K562 (cell line): ENCODE results near the gene CALM3. TPM values are rescaled to one million over a fixed set of nuclear protein-coding genes. Genes with fewer than 3 reads are reported as not detected.

Source experiments
- MBD2 ChIP-seq: sonication (generic); IDR thresholded peaks from 2 replicates; pipeline ENCODE4 v1.6.1; 2016; ENCODE audit warnings: low read depth, borderline replicate concordance
- MTA2 ChIP-seq: fragments of 450-650 bp; IDR thresholded peaks from 2 replicates; pipeline ENCODE4 v1.6.1; 2016; ENCODE audit warnings: low read depth
- NRF1 ChIP-seq, 2 experiments: fragments of 450-650 bp; IDR thresholded peaks in 1 of 2; conservative IDR thresholded peaks in 1 of 2; 2 replicates each; pipeline ENCODE4 v1.6.1; 2014; ENCODE audit warnings: mild to moderate bottlenecking in 2 of 2
- ZBTB8A ChIP-seq: fragments of 450-650 bp; IDR thresholded peaks from 2 replicates; pipeline ENCODE4 v1.6.1; 2018; ENCODE audit warnings: mild to moderate bottlenecking, moderate library complexity; ENCODE audit not compliant: partially characterized antibody
- ZC3H4 ChIP-seq: sonication (generic); formaldehyde crosslinking; IDR thresholded peaks from 2 replicates; pipeline ENCODE4 v1.9.0; 2021; ENCODE audit warnings: missing genetic modification reagents, borderline replicate concordance
- ZNF174 ChIP-seq: fragments of 250-450 bp; sonication (Bioruptor Pico); IDR thresholded peaks from 2 replicates; pipeline ENCODE4 v1.4.0; 2020; ENCODE audit warnings: mild to moderate bottlenecking
- polyA plus RNA-seq, 8 experiments: library from polyadenylated mRNA; depleted of rRNA in 4 of 8; stranded (reverse) in 5 of 8; unstranded in 3 of 8; fragments of >200 nt; fragmentation: Nextera tagmentation in 2 of 8; fragmentation: Illumina TruSeq in 1 of 8; extraction: Ambion mirVana in 2 of 8; extraction: Trizol in 1 of 8; gene quantifications; 2 replicates each; pipeline versions ENCODE4 v1.2.1 to v1.2.3, GENCODE V29; 2011 to 2014; ENCODE audit warnings: inconsistent platforms in 1 of 8, missing spikeins in 1 of 8
- total RNA-seq, 7 experiments: library from RNA; depleted of rRNA in 6 of 7; stranded (reverse); fragments of >200 nt in 6 of 7; fragmentation: Illumina TruSeq in 2 of 7; extraction: Trizol in 2 of 7; gene quantifications; 2 replicates each; pipeline versions ENCODE4 v1.2.1 to v1.2.3, GENCODE V29; 2011 to 2021; ENCODE audit warnings: low replicate concordance in 1 of 7
- TF ChIP-seq, protein P1 (sequence below), 2 experiments: fragments of 450-650 bp; IDR thresholded peaks; 2 replicates each; pipeline ENCODE4 v1.6.1; 2016; ENCODE audit warnings: mild to moderate bottlenecking in 2 of 2, borderline replicate concordance in 1 of 2, low read depth in 1 of 2, moderate library complexity in 1 of 2
- TF ChIP-seq, protein P2 (sequence below): fragments of 250-450 bp; sonication (Bioruptor Pico); IDR thresholded peaks from 2 replicates; pipeline ENCODE4 v1.8.0; 2021; ENCODE audit warnings: moderate library complexity, mild to moderate bottlenecking, inconsistent platforms
- TF ChIP-seq, protein P3 (sequence below): fragments of 150-350 bp; conservative IDR thresholded peaks from 2 replicates; pipeline ENCODE4 v1.6.1; 2014; ENCODE audit warnings: low read length

The CALM3 gene
- total and polyA plus RNA-seq, 9 of the 15 experiments (the other 6 are each of a cell fraction or from before 2014, with no cell fraction given), result 34.6 to 350 (median 156) TPM

DNA sequence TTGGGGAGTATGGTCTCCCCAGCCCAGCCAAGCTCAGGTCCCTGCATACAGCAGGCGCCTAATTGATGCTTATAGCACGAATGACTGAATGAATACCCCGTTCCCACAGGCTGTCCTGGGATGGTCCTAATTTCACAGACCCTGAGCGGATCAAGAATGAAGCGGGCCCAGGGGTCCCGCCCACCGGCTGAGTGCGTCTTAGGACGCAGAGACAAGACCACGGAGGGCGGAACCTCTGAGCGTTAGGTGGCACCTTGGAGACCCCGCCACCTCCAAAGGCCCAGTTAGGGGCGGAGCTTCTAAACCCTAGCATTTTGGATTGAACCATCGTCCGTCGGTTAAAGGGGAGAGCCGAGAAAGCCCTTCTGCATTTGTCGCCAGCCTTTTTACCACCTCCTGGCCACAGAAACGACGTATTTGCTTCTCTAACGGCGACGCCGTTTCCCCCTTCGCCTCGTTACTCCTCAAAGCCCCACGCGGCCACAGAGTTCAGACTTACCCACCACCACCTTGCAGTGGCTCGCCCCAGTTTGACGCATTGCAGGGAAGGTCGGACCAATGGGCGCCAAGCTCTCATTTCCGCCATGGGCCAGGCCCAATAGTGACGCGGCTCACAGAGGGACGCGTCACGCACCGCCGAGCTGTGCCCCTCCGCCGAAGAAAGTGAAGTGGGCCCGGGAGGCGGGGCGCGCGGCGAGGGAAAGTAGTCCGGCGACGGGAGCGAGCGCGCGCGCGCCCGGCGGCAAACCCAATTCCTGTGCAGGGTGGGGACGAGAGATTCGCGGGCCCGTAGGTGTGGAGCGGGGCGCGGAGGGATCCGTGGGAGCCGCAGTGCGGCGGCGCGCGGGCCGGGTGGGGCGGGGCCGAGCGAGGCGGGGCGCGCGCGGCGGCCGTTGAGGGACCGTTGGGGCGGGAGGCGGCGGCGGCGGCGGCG is 479 bp upstream of the CALM3 start (continued):
- TF ChIP-seq, protein P1, sequence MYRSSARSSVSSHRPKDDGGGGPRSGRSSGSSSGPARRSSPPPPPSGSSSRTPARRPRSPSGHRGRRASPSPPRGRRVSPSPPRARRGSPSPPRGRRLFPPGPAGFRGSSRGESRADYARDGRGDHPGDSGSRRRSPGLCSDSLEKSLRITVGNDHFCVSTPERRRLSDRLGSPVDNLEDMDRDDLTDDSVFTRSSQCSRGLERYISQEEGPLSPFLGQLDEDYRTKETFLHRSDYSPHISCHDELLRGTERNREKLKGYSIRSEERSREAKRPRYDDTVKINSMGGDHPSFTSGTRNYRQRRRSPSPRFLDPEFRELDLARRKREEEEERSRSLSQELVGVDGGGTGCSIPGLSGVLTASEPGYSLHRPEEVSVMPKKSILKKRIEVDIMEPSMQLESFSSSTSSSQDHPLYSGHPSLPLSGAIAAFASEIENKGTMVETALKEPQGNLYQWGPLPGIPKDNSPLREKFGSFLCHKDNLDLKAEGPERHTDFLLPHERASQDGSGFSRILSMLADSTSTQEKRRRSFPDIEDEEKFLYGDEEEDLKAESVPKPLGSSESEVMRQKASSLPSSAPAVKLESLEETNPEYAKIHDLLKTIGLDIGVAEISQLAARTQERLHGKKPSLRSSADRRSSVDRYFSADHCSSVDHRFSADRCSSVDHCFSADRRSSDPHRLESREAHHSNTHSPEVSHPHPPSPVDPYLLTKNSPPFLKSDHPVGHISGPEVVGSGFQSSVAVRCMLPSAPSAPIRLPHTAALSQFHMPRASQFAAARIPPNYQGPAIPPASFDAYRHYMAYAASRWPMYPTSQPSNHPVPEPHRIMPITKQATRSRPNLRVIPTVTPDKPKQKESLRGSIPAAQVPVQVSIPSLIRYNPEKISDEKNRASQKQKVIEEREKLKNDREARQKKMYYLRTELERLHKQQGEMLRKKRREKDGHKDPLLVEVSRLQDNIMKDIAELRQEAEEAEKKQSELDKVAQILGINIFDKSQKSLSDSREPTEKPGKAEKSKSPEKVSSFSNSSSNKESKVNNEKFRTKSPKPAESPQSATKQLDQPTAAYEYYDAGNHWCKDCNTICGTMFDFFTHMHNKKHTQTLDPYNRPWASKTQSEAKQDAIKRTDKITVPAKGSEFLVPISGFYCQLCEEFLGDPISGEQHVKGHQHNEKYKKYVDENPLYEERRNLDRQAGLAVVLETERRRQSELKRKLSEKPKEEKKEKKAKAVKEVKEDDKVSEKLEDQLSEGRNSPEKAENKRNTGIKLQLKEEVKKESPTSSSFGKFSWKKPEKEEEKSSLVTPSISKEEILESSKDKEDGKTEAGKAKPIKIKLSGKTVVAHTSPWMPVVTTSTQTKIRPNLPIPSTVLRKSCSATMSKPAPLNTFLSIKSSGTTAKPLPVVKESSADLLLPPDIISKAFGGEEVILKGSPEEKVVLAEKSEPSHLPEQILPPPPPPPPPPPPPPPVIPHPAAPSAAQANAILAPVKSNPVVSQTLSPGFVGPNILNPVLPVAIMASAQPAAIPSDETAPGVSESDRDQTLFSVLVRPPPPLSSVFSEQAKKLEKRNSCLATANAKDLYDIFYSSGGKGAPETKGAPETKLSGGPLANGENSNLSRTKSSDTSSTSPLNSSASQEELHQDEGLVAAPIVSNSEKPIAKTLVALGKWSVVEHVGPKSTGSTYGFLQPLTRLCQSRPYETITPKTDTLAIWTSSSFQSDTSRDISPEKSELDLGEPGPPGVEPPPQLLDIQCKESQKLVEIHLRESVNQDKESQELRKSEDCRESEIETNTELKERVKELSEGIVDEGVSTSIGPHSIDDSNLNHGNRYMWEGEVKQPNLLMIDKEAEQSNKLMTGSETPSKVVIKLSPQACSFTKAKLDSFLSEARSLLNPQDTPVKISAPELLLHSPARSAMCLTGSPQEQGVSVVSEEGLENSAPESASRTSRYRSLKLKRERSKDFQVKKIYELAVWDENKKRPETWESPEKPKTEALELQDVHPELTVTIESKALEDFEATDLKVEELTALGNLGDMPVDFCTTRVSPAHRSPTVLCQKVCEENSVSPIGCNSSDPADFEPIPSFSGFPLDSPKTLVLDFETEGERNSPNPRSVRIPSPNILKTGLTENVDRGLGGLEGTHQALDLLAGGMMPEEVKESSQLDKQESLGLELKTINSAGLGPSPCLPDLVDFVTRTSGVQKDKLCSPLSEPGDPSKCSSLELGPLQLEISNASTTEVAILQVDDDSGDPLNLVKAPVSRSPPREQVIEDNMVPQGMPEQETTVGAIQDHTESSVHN (IDR thresholded peaks at IDR 0.05; ENCODE audit: borderline replicate concordance in 1 of 2, low read depth in 1 of 2), result no peak
- TF ChIP-seq ZBTB8A (no peak), MBD2 (peak; percentile 99), NRF1 (conservative IDR thresholded peaks at IDR 0.05 in 1 of 2, IDR thresholded peaks at IDR 0.05 in 1 of 2) (peak; percentile 74 to 82), MTA2 (no peak), ZNF174 (CRISPR knock-in tag) (no peak), ZC3H4 (CRISPR knock-in tag) (no peak)
- TF ChIP-seq, protein P2, sequence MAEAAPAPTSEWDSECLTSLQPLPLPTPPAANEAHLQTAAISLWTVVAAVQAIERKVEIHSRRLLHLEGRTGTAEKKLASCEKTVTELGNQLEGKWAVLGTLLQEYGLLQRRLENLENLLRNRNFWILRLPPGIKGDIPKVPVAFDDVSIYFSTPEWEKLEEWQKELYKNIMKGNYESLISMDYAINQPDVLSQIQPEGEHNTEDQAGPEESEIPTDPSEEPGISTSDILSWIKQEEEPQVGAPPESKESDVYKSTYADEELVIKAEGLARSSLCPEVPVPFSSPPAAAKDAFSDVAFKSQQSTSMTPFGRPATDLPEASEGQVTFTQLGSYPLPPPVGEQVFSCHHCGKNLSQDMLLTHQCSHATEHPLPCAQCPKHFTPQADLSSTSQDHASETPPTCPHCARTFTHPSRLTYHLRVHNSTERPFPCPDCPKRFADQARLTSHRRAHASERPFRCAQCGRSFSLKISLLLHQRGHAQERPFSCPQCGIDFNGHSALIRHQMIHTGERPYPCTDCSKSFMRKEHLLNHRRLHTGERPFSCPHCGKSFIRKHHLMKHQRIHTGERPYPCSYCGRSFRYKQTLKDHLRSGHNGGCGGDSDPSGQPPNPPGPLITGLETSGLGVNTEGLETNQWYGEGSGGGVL (CRISPR knock-in tag), result no peak
- TF ChIP-seq, protein P3, sequence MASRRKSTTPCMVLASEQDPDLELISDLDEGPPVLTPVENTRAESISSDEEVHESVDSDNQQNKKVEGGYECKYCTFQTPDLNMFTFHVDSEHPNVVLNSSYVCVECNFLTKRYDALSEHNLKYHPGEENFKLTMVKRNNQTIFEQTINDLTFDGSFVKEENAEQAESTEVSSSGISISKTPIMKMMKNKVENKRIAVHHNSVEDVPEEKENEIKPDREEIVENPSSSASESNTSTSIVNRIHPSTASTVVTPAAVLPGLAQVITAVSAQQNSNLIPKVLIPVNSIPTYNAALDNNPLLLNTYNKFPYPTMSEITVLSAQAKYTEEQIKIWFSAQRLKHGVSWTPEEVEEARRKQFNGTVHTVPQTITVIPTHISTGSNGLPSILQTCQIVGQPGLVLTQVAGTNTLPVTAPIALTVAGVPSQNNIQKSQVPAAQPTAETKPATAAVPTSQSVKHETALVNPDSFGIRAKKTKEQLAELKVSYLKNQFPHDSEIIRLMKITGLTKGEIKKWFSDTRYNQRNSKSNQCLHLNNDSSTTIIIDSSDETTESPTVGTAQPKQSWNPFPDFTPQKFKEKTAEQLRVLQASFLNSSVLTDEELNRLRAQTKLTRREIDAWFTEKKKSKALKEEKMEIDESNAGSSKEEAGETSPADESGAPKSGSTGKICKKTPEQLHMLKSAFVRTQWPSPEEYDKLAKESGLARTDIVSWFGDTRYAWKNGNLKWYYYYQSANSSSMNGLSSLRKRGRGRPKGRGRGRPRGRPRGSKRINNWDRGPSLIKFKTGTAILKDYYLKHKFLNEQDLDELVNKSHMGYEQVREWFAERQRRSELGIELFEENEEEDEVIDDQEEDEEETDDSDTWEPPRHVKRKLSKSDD, result peak; percentile 10; the same call in 1 of the 2 replicates
